GM12874 (cell line): ENCODE measurements around the gene ACTR6.
A peak's percentile ranks its signal among the peaks of the same experiment; 100 is the strongest.

Experiments used
- TF ChIP-seq, protein P1 (sequence below): IDR thresholded peaks from 2 replicates; pipeline ENCODE4 v1.5.1; 2011; ENCODE audit warnings: low read depth, mild to moderate bottlenecking, control low read depth, low read length, moderate library complexity; ENCODE audit not compliant: insufficient read depth

Gene ACTR6

GRCh38 chr12:100234166-100234565 lies 33.6 kb downstream of the ACTR6 start:
- TF ChIP-seq, protein P1, sequence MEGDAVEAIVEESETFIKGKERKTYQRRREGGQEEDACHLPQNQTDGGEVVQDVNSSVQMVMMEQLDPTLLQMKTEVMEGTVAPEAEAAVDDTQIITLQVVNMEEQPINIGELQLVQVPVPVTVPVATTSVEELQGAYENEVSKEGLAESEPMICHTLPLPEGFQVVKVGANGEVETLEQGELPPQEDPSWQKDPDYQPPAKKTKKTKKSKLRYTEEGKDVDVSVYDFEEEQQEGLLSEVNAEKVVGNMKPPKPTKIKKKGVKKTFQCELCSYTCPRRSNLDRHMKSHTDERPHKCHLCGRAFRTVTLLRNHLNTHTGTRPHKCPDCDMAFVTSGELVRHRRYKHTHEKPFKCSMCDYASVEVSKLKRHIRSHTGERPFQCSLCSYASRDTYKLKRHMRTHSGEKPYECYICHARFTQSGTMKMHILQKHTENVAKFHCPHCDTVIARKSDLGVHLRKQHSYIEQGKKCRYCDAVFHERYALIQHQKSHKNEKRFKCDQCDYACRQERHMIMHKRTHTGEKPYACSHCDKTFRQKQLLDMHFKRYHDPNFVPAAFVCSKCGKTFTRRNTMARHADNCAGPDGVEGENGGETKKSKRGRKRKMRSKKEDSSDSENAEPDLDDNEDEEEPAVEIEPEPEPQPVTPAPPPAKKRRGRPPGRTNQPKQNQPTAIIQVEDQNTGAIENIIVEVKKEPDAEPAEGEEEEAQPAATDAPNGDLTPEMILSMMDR = no peak

DNA sequence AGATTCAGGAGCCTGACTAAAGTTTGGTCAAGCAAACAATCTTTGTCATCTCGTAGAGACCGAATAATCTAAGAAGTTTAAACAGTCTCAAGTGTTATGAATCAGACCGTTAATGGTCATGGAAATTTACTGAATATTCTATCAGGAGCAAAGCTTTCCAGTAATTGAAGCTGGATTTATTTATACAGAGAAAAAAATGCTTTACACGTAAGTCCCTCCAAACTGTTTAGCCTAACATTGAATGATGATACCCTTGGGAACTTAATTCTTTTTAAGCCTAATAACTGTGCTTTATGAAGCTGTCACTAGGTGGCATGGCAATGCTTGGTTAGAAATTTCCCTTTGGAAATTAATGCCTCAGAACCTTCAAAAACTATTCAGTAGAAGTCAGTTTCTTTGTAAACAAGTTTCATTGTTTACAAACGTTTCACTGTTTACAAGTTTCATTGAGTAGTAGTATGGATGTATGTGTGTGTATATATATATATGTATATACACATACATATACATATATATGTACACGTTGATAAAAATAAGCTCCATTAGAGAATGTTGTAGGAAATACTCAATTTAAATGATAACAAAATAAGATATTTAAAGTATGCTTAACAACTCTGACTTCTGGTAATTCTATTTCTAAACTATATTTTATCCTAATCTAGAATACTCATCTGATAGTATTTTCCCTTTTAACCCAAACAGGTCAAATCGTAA lies 34.1 kb downstream of the ACTR6 start:
- TF ChIP-seq, protein P1 = peak; percentile 53

GRCh38 chr12:100238801-100239200 lies 38.2 kb downstream of the ACTR6 start:
- TF ChIP-seq, protein P1 = no peak

- TF ChIP-seq, protein P1 = no peak
Measured at GRCh38 chr12:100239589-100239988, 39.0 kb downstream of the ACTR6 start.

- TF ChIP-seq, protein P1 = no peak
Measured at GRCh38 chr12:100243137-100243536, 42.5 kb downstream of the ACTR6 start.

- TF ChIP-seq, protein P1 = no peak
Measured at GRCh38 chr12:100247765-100248164, 47.1 kb downstream of the ACTR6 start.

DNA sequence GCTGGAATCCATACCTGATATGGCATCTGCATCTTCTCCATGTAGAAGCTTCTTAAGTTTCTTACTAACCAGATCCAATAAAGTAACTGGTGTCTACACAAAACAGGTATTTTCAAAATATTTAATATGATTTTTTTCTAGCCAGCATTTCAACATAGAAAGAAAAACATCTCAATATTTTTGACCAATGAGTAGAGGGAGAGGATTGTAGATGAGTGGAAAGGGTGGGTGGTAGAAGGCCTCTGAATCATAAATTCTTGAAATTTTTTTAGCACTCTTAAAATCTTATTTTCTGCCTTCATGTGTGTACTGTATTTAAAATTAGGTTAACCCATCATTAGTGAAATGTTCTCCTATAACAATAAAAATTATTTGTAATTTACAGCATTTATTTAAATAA lies 48.3 kb downstream of the ACTR6 start:
- TF ChIP-seq, protein P1 = no peak
